Measurements from ENCODE around the gene INPP5D.
A peak's percentile ranks its signal among the peaks of the same experiment; 100 is the strongest.

Gene INPP5D

GRCh38 chr2:233213975-233214374 lies 153.8 kb downstream of the INPP5D start:
- H3K9me3 ChIP-seq: no peaks in the 10 kb centered on the region
- no peak overlapping the region for H3K4me3 ChIP-seq (ENCODE audit: low read depth, low read length)
- no peaks in the 10 kb centered on the region for H3K27me3 ChIP-seq
- DNase-seq: no peak
- no peaks in the 10 kb centered on the region for H3K36me3 ChIP-seq
- no peaks in the 10 kb centered on the region for H3K4me1 ChIP-seq
- TF ChIP-seq CTCF (IDR thresholded peaks at IDR 0.05; ENCODE audit: low read depth, low read length): no peak

DNA sequence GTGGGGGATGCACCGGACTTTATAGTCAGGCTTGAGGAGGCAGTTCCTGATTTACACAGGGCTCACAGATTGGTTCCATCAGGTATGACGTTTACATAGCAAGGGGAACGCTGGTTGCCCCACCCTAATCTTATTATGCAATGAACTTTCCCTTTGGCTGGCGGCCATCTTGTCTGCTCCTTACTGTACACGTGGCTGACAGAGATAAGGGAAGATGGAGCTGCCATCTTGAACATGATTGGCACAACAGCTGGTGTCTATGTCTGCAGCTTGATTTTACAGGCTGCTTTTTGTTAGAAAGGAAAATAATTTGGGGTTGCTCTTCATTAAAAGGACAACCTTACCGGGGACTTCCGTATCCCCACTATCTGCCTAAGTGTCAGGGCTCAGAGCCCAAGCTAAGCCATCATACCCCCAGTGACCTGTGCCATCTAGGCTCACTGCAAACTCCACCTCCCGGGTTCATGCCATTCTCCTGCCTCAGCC lies 157.8 kb downstream of the INPP5D start:
- Histone ChIP-seq H3K4me1 (no peaks in the 10 kb centered on the region), H3K36me3 (no peaks in the 10 kb centered on the region), H3K4me3 (ENCODE audit: low read depth, low read length) (no peak overlapping the region), H3K27me3 (no peaks in the 10 kb centered on the region), H3K9me3 (no peaks in the 10 kb centered on the region)
- peak; percentile 67 for DNase-seq
- no peak for TF ChIP-seq CTCF (IDR thresholded peaks at IDR 0.05; ENCODE audit: low read depth, low read length)

GRCh38 chr2:233218836-233219235 lies 158.7 kb downstream of the INPP5D start:
- Histone ChIP-seq H3K27me3 (no peaks in the 10 kb centered on the region), H3K4me3 (ENCODE audit: low read depth, low read length) (no peak overlapping the region), H3K36me3 (no peaks in the 10 kb centered on the region), H3K4me1 (no peaks in the 10 kb centered on the region), H3K9me3 (no peaks in the 10 kb centered on the region)
- no peak for TF ChIP-seq CTCF (IDR thresholded peaks at IDR 0.05; ENCODE audit: low read depth, low read length)
- no peak for DNase-seq

DNA sequence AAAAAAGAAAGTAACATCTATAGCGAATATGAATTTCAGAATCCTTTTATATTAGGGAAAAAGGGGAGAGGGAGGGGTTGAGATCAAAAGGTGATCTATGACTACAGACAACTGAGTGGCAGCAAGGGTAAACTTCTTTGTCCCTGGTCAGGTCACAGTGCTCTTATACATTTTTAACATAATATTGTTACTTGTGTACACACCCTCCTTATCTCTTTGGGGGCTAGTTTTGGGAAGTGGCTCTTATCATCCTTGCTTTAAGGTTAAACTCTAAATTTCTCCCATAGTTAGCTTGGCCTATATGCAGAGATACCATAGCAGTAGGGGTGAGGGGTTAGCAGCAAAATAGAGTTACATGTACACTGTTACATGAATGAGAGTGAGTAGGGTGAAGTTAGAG lies 159.7 kb downstream of the INPP5D start:
- H3K9me3 ChIP-seq: no peaks in the 10 kb centered on the region
- TF ChIP-seq CTCF (IDR thresholded peaks at IDR 0.05; ENCODE audit: low read depth, low read length): no peak
- no peaks in the 10 kb centered on the region for H3K27me3 ChIP-seq
- DNase-seq: no peak
- H3K4me1 ChIP-seq: no peaks in the 10 kb centered on the region
- no peak overlapping the region for H3K4me3 ChIP-seq (ENCODE audit: low read depth, low read length)
- no peaks in the 10 kb centered on the region for H3K36me3 ChIP-seq

DNA sequence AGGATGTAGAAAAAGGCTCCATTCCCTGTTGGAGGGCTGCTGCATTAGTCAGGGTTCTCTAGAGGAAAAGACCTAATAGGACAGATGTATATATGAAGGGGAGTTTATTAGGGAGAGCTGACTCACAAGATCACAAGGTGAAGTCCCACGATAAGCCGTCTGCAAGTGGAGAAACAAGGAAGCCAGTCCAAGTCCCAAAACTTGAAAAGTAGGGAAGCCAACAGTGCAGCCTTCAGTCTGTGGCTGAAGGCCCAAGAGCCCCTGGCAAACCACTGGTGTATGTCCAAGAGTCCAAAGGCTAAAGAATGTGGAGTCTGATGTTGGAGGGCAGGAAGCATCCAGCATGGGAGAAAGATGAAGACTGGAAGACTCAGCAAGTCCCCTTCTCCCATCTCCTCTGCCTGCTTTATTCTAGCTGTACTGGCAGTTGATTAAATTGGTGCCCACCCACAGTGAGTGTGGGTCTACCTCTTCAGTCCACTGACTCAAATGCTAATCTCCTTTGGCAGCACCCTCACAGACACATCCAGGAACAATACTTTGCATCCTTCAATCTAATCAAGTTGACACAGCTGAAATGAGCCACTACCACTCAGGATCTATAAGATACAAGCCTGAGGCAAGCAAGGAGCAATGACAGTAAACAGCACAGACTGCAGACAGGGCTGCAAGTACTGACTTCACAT lies 161.4 kb downstream of the INPP5D start:
- H3K27me3 ChIP-seq: no peaks in the 10 kb centered on the region
- H3K36me3 ChIP-seq: no peaks in the 10 kb centered on the region
- DNase-seq: no peak
- no peaks in the 10 kb centered on the region for H3K4me1 ChIP-seq
- TF ChIP-seq CTCF (IDR thresholded peaks at IDR 0.05; ENCODE audit: low read depth, low read length): no peak
- no peaks in the 10 kb centered on the region; the same call in 1 of the 2 replicates for H3K9me3 ChIP-seq
- no peak overlapping the region for H3K4me3 ChIP-seq (ENCODE audit: low read depth, low read length)

- DNase-seq: no peak
- Histone ChIP-seq H3K4me1 (no peaks in the 10 kb centered on the region), H3K36me3 (no peaks in the 10 kb centered on the region), H3K9me3 (no peaks in the 10 kb centered on the region; the same call in 1 of the 2 replicates), H3K4me3 (ENCODE audit: low read depth, low read length) (no peak overlapping the region), H3K27me3 (no peaks in the 10 kb centered on the region)
- no peak for TF ChIP-seq CTCF (IDR thresholded peaks at IDR 0.05; ENCODE audit: low read depth, low read length)
Observed at GRCh38 chr2:233223059-233223894, 163.1 kb downstream of the INPP5D start.

Measured in BE2C (cell line).